ENCODE results near the gene RNASEH2A. TPM values are rescaled to one million over a fixed set of nuclear protein-coding genes. Genes with fewer than 3 reads are reported as not detected.

Gene RNASEH2A
- total RNA-seq, 1 donor from 2014 or later = 10.5 TPM

DNA sequence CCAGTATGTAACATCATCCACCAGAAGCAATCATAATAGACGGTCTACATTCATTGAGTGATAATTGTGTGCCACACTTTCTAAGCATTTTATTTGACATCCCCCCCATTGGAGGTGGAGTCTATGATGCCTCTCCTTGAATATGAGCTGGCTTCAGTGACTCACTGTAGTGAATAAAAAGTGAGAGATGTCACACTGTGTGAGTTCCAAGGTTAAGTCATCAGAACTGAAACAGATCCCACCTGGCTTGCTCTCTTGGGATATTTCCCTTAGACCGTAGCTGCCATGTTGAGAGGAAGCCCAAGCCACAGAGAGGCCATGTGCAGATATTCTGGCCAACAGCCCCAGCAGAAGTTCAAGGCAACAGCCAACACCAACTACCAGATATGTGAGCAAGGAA is 15.4 kb downstream of the RNASEH2A start:
- Histone ChIP-seq H2AFZ (ENCODE audit: low read depth, low read length) (no peak overlapping the region), H3K4me1 (ENCODE audit: insufficient read depth, low read length) (no peaks in the 10 kb centered on the region), H3K27me3 (ENCODE audit: insufficient read depth, low read length) (no peaks in the 10 kb centered on the region), H3K79me2 (ENCODE audit: insufficient read depth, low read length) (no peaks in the 10 kb centered on the region), H3K36me3 (ENCODE audit: insufficient read depth, low read length) (no peaks in the 10 kb centered on the region), H3K4me3 (ENCODE audit: insufficient read depth, low read depth, low read length) (no peak overlapping the region), H3K9me3 (ENCODE audit: insufficient read depth, low read depth, low read length) (peaks cover 3% of the 10 kb centered on the region), H3K27ac (ENCODE audit: low read depth, low read length) (no peak overlapping the region), H3K9ac (ENCODE audit: low read length) (no peak overlapping the region), H3K4me2 (ENCODE audit: low read length) (no peak overlapping the region), H4K20me1 (ENCODE audit: insufficient read depth, low read length) (no peaks in the 10 kb centered on the region)
- no peaks in the 10 kb centered on the region for H3K9me3 Mint-ChIP-seq (ENCODE audit: unreplicated experiment)
- FAIRE-seq (no peak), DNase-seq (ENCODE audit: low read depth) (no peak)
- peaks cover 12% of the 10 kb centered on the region for H3K27me3 Mint-ChIP-seq (ENCODE audit: low read depth, unreplicated experiment)
- no peak overlapping the region for H3K27ac Mint-ChIP-seq (ENCODE audit: unreplicated experiment)
- TF ChIP-seq EZH2 (IDR thresholded peaks at IDR 0.05; ENCODE audit: insufficient read depth, low read length) = no peak
- TF ChIP-seq, protein P1, sequence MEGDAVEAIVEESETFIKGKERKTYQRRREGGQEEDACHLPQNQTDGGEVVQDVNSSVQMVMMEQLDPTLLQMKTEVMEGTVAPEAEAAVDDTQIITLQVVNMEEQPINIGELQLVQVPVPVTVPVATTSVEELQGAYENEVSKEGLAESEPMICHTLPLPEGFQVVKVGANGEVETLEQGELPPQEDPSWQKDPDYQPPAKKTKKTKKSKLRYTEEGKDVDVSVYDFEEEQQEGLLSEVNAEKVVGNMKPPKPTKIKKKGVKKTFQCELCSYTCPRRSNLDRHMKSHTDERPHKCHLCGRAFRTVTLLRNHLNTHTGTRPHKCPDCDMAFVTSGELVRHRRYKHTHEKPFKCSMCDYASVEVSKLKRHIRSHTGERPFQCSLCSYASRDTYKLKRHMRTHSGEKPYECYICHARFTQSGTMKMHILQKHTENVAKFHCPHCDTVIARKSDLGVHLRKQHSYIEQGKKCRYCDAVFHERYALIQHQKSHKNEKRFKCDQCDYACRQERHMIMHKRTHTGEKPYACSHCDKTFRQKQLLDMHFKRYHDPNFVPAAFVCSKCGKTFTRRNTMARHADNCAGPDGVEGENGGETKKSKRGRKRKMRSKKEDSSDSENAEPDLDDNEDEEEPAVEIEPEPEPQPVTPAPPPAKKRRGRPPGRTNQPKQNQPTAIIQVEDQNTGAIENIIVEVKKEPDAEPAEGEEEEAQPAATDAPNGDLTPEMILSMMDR (IDR thresholded peaks at IDR 0.05; ENCODE audit: insufficient read depth, low read depth, low read length) = no peak
- peaks cover 3% of the 10 kb centered on the region for H3K36me3 Mint-ChIP-seq (ENCODE audit: low read depth, unreplicated experiment)
- H3K4me3 Mint-ChIP-seq (ENCODE audit: unreplicated experiment) = no peak overlapping the region
- no peaks in the 10 kb centered on the region for H3K4me1 Mint-ChIP-seq (ENCODE audit: low read depth, unreplicated experiment)

DNA sequence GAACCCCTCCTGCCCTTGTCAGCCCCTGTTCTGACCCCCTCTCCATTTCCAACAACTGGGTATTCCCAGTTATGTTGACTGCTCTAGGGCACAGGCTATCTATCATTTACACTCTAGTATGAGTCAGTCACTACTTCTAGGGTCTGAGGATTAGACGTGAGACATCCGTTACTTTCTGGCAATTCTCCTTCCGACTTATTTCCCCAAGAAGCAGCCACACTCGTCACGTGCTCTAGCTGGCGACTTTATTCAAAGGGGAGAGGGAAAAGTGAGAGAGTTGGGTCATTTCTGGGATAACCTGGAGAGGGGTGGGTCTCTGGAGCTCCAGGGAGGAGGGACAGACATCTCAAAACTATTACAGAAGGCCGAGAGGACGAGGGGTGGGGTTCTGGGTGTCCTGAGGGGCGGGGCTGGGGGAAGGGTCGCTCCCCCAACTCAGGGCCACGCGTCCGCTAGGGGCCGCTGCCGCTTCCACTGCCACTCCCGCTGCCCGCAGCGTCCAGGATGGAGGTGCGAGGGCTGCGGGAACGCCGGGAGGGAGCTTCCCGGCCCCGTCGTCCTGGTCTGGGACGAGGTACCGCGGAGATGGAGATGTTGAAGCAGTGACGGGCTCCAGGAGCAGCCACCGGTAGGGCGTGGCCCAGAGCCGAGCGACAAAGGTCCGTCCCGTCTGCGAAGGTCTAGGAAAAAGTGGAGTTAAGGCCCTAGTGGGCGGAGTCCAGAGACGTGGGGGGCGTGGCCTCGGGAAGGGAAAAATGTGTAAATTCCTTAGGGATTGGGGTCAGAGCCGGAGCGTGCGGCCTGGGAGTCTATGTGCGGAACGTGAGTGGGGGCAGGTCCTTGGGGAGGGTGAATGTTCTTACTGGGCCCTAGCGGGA is 19.1 kb downstream of the RNASEH2A start:
- Histone ChIP-seq H3K4me3 (ENCODE audit: insufficient read depth, low read depth, low read length) (no peak overlapping the region), H3K9ac (ENCODE audit: low read length) (no peak overlapping the region), H3K4me1 (ENCODE audit: insufficient read depth, low read length) (no peaks in the 10 kb centered on the region), H3K9me3 (ENCODE audit: insufficient read depth, low read depth, low read length) (peaks cover 3% of the 10 kb centered on the region), H3K36me3 (ENCODE audit: insufficient read depth, low read length) (no peaks in the 10 kb centered on the region), H3K4me2 (ENCODE audit: low read length) (peak overlapping the region; percentile 58), H3K79me2 (ENCODE audit: insufficient read depth, low read length) (no peaks in the 10 kb centered on the region), H3K27me3 (ENCODE audit: insufficient read depth, low read length) (no peaks in the 10 kb centered on the region), H3K27ac (ENCODE audit: low read depth, low read length) (no peak overlapping the region), H2AFZ (ENCODE audit: low read depth, low read length) (peak overlapping the region; percentile 52), H4K20me1 (ENCODE audit: insufficient read depth, low read length) (no peaks in the 10 kb centered on the region)
- DNase-seq (ENCODE audit: low read depth) (no peak), FAIRE-seq (no peak)
- Mint-ChIP-seq H3K9me3 (ENCODE audit: unreplicated experiment) (no peaks in the 10 kb centered on the region), H3K36me3 (ENCODE audit: low read depth, unreplicated experiment) (peaks cover 3% of the 10 kb centered on the region), H3K4me3 (ENCODE audit: unreplicated experiment) (no peak overlapping the region), H3K27me3 (ENCODE audit: low read depth, unreplicated experiment) (peaks cover 20% of the 10 kb centered on the region), H3K4me1 (ENCODE audit: low read depth, unreplicated experiment) (no peaks in the 10 kb centered on the region), H3K27ac (ENCODE audit: unreplicated experiment) (no peak overlapping the region)
- no peak for TF ChIP-seq EZH2 (IDR thresholded peaks at IDR 0.05; ENCODE audit: insufficient read depth, low read length)
- TF ChIP-seq, protein P1 (IDR thresholded peaks at IDR 0.05; ENCODE audit: insufficient read depth, low read depth, low read length) = peak; percentile 14

DNA sequence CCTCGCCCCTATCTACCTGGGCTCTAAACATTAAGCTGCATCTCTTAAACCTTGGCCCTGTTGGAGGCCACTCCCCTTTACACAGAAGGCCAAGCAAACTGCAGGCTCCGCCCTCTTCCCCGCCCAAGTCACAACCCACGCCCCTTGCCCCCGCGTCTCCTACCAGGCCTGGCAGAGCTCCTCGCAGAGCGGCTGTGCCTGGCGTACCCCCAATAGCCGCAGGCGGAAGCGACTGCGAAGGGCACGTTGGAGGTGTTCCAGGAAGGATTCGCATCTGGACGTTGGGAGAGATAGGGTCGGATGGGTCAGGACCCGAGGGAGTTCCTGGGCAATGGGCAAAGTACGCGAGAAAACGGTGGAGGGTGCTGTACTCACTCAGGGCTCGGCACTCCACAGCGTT is 22.1 kb downstream of the RNASEH2A start:
- H3K36me3 ChIP-seq (ENCODE audit: insufficient read depth, low read length) = no peaks in the 10 kb centered on the region
- H3K4me1 Mint-ChIP-seq (ENCODE audit: low read depth, unreplicated experiment) = no peaks in the 10 kb centered on the region
- no peaks in the 10 kb centered on the region for H3K9me3 Mint-ChIP-seq (ENCODE audit: unreplicated experiment)
- no peaks in the 10 kb centered on the region for H3K4me1 ChIP-seq (ENCODE audit: insufficient read depth, low read length)
- peaks cover 42% of the 10 kb centered on the region for H3K27me3 Mint-ChIP-seq (ENCODE audit: low read depth, unreplicated experiment)
- H3K27me3 ChIP-seq (ENCODE audit: insufficient read depth, low read length) = peaks cover 13% of the 10 kb centered on the region
- H3K27ac ChIP-seq (ENCODE audit: low read depth, low read length) = no peak overlapping the region
- no peak for DNase-seq (ENCODE audit: low read depth)
- no peak overlapping the region for H3K27ac Mint-ChIP-seq (ENCODE audit: unreplicated experiment)
- no peaks in the 10 kb centered on the region for H3K9me3 ChIP-seq (ENCODE audit: insufficient read depth, low read depth, low read length)
- no peak overlapping the region for H3K4me2 ChIP-seq (ENCODE audit: low read length)
- H3K79me2 ChIP-seq (ENCODE audit: insufficient read depth, low read length) = no peaks in the 10 kb centered on the region
- no peak for FAIRE-seq
- H3K36me3 Mint-ChIP-seq (ENCODE audit: low read depth, unreplicated experiment) = peaks cover 3% of the 10 kb centered on the region
- no peak overlapping the region for H3K4me3 Mint-ChIP-seq (ENCODE audit: unreplicated experiment)
- H2AFZ ChIP-seq (ENCODE audit: low read depth, low read length) = no peak overlapping the region
- H3K9ac ChIP-seq (ENCODE audit: low read length) = no peak overlapping the region
- TF ChIP-seq EZH2 (IDR thresholded peaks at IDR 0.05; ENCODE audit: insufficient read depth, low read length) = no peak
- TF ChIP-seq, protein P1 (IDR thresholded peaks at IDR 0.05; ENCODE audit: insufficient read depth, low read depth, low read length) = no peak
- H3K4me3 ChIP-seq (ENCODE audit: insufficient read depth, low read depth, low read length) = no peak overlapping the region
- no peaks in the 10 kb centered on the region for H4K20me1 ChIP-seq (ENCODE audit: insufficient read depth, low read length)

Measured in astrocyte (in vitro differentiated cells and primary cell).